T1000 (cell line): Measurements from ENCODE around the gene KEAP1.
A peak's percentile ranks its signal among the peaks of the same experiment; 100 is the strongest.

Source experiments
- DNase-seq: peaks from one replicate; lab custom pipeline; 2025; ENCODE audit warnings: mixed read lengths; lab: John Stamatoyannopoulos, UW

KEAP1 gene

GRCh38 chr19:10523135-10523636 lies 20.0 kb upstream of the KEAP1 start:
- DNase-seq = no peak

- DNase-seq = no peak
Measured at GRCh38 chr19:10521461-10522171, 18.5 kb upstream of the KEAP1 start.

DNA sequence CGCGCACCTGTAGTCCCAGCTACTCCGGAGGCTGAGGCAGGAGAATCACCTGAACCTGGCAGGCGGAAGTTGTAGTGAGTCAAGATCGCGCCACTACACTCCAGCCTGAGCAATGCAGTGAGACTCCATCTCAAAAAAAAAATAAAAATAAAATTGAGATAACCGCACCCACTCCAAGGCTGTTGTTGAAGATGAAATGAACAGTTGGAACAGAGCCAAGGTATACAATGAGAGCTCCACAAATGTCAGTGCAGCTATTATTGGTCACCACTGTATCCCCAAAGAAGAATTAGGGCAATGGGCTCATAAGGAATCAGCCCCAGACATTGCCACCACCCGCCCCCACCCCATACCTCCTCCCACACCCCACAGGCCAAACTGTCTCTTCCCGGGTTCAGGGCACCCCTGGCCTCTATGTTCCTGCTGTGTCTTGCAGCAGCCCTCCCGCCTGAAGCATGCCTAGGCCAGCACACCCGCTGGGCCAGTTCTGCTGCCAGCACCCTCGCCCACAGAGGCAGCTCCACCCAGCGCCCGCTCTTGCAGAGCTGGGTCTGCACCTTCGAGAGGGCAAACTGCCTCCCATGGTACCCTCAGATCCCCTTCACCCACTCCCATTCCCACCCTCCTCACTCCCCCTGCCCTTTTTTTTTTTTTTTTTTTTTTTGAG lies 17.6 kb upstream of the KEAP1 start:
- no peak for DNase-seq

- no peak for DNase-seq
Measured at GRCh38 chr19:10519421-10519820, 16.3 kb upstream of the KEAP1 start.

- DNase-seq = no peak
Measured at GRCh38 chr19:10518444-10519361, 15.5 kb upstream of the KEAP1 start.

- no peak for DNase-seq
Measured at GRCh38 chr19:10517760-10518443, 14.7 kb upstream of the KEAP1 start.

- no peak for DNase-seq
Measured at GRCh38 chr19:10517361-10517759, 14.2 kb upstream of the KEAP1 start, which contains the start of gene S1PR5. Gene S1PR5, minus strand, starts transcription at chr19:10517447. Its CDS starts 2,436 bp downstream, at chr19:10515011.

DNA sequence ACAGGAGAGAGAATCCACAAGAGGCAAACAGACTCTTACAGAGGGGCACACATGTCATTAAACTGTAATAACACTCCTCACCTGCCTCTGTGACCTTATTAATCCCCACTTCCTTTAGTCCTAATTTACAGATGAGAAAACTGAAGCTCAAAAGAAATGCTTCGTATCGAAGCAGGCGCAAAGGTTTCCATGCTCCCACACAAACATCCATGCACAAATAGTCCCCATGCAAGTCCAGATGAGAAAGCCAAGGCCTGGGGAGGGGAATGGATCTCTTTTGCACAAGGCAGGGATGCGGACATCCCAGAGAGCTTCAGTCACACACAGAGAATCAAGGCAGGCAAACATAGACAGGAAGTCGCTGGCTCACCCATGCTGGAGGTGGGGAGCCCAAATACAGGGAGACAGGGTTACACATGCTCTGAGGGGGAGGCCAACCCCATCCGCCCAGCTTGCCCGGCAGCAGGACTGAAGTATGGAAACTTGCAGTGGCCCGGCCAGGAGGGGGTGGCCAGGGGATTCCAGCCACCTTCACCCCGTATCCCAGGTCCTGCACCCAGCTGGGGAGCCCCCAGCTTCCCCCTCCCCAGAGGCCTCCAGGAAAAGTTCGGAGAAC lies 13.6 kb upstream of the KEAP1 start:
- DNase-seq = no peak

- no peak for DNase-seq
Measured at GRCh38 chr19:10516064-10516385, 12.9 kb upstream of the KEAP1 start.

DNA sequence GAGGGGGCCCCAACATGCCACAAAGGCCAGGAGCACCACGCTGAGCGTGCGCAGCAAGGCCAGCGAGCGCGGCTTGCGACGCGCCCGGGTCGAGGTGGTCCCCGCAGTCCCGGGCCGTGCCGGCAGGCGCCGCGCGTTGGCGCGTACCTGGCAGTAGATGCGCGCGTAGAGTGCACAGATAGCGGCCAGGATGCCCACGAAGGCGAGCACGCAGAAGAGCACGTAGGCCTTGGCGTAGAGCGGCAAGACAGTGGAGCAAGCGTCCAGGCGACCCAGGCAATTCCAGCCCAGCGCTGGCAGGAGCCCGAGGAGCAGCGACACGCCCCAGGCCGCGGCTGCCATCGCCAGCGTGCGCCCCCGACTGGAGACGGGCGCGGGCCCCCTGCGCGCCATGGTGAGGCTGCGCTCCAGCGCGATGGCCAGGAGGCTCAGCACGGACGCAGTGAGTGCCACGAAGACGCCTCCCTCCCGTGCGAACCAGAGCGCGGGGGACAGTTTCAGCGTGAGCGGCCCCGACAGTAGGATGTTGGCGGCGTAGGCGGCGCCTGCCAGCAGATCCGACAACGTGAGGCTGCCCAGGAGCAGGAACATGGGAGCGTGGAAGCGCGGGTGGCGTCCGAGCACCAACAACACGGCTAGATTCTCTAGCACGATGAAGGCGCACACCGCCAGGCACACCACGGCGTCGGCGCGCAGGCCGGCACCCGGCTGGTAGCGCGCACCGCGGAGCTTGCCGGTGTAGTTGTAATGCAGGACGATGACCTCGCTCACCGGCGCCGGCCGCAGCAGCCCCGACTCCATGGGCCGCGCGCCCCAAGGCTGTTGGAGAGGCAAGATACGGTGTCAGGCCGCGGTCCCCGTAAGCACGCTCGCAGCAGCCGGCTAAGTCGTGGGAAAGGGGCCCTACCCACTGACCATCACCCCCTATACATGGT lies 11.3 kb upstream of the KEAP1 start:
- no peak for DNase-seq

DNA sequence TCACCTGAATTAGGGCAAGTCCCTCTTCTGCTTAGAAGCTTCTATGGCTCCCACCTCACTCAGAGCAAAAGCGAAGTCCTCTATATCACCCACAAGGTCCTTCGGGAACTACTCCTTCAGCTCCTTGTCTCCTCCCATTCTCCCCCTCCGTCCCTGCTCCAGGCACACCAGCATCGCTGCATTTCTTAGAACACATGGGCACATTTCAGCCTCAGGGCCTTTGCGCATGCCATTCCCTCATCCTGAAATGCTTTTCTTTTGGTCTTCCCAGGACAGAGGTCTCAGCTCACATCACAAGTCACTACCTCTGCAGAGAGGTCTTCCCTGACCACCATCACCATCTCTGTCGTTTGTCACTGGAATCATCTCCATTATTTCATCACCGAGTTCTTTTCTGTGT lies 10.1 kb upstream of the KEAP1 start:
- DNase-seq = no peak

DNA sequence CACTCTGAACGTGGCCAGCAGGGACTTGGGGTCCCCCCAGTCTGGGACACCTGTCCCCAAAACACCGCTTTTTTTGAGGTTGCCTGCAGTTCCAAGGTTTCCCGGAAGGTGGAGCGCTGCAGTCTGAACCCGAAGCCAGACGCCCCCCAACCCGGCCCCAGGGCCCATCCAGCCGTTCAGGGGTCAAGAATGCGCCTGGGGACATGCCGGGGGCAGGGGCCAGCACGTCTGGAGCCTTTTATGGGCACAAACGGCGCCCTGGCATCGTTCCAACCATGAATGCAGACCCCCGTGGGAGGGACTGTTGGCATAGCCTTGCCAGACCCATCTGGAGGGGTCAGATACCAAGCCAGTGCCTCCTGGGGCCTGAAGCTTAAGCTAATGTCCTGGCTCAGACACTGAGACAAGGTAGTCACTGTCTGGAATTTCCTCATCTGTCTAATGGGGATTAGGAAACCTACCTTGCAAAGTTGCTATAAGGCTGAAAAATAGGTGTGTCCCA lies 7.2 kb upstream of the KEAP1 start:
- no peak for DNase-seq

DNA sequence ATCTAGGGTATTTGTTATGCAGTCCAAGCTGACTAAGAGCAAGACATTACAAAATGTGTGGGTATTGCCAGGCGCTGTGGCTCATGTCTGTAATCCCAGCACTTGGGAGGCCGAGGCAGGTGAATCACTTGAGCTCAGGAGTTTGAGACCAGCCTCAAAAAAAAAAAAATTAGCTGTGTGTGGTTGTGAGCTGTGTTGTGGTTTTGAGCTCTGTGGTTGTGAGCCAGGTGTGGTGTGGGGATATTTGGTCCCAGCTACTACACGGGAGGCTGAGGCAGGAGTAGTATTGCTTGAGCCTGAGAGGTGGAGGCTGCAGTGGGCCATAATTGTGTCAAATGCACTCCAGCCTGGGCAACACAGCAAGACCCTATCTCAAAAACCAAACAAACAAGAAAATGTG lies 5.6 kb upstream of the KEAP1 start:
- DNase-seq = no peak

DNA sequence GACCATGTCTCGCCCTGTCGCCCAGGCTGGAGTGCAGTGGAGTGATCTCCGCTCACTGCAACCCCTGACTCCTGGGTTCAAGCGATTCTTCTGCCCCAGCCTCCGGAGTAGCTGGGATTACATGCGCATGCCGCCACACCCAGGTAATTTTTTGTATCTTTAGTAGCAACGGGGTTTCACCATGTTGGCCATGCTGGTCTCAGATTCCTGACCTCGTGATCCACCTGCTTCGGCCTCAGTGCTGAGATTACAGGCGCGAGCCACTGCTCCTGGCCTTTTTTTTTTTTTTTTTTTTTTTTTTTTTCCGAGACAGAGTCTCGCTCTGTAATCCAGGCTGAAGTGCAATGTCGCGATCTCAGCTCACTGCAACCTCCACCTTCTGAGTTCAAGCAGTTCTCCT lies 4.9 kb upstream of the KEAP1 start:
- no peak for DNase-seq

- DNase-seq = no peak
Measured at GRCh38 chr19:10505583-10506229, 2.5 kb upstream of the KEAP1 start.

- peak; percentile 81 for DNase-seq
Measured at GRCh38 chr19:10502524-10503001, 593 bp downstream of the KEAP1 start.

- DNase-seq = no peak
Measured at GRCh38 chr19:10501971-10502523, 1.1 kb downstream of the KEAP1 start.

GRCh38 chr19:10500247-10500592 lies 2.9 kb downstream of the KEAP1 start:
- DNase-seq = no peak

GRCh38 chr19:10499550-10500246 lies 3.5 kb downstream of the KEAP1 start:
- DNase-seq = no peak
